ENCODE data around the gene GPRIN3. TPM values are rescaled to one million over a fixed set of nuclear protein-coding genes. Genes with fewer than 3 reads are reported as not detected.

Gene GPRIN3
- total and polyA plus RNA-seq, 2 of the 13 experiments (the other 11 are each of a cell fraction or from before 2014, with no cell fraction given): not detected

DNA sequence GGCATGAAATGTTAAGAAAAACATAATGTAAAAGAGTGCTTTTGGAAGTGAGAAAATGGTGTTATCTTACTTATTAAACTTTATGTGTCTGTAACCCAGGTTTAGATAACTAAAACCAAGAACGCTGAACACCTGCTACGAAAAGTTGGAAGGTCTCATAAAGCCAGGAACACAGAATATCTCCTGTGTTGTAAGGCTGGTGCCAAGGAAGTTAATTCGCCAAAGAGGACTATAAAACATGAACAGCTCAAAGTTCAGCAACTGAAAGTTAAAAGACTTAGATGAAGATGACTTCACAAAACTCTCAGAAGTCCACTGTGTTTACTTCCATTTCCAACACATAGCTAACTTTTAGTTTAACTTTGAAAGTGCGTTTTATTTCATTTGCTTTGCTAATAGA, 54.3 kb downstream of the GPRIN3 start:
- Histone ChIP-seq H3K4me3 (replicated peaks in 1 of 3; ENCODE audit: insufficient read depth in 1 of 3, low read depth in 2 of 3, low read length in 3 of 3) (no peak overlapping the region), H2AFZ (ENCODE audit: low read length) (no peak overlapping the region), H3K27ac (ENCODE audit: extremely low read length, insufficient read depth, low read length) (no peak overlapping the region), H3K4me2 (ENCODE audit: low read depth, low read length) (no peak overlapping the region), H3K36me3 (replicated peaks in 1 of 2; ENCODE audit: control insufficient read depth in 1 of 2, insufficient read depth in 2 of 2, low read length in 2 of 2) (no peaks in the 10 kb centered on the region), H3K4me1 (ENCODE audit: insufficient read depth, low read length) (no peaks in the 10 kb centered on the region), H4K20me1 (ENCODE audit: insufficient read depth, low read length) (no peaks in the 10 kb centered on the region), H3K9me3 (ENCODE audit: low read length) (no peaks in the 10 kb centered on the region), H3K79me2 (ENCODE audit: insufficient read depth, low read length) (no peaks in the 10 kb centered on the region), H3K27me3 (ENCODE audit: control insufficient read depth in 1 of 2, insufficient read depth in 2 of 2, low read length in 2 of 2) (peaks cover 0 to 8% of the 10 kb centered on the region in 2 experiments; a peak in 3 of 5 replicates), H3K9ac (ENCODE audit: insufficient read depth, low read depth, low read length) (no peak overlapping the region)
- intact Hi-C loops (cut with micrococcal nuclease; ENCODE audit: unreplicated experiment): loop anchor here (10.0 kb wide), 1 partner anchor 651 kb away; no protein-coding TSS in a partner anchor
- 0% methylated on average over 4 of the region's 4 CpGs for WGBS (ENCODE audit: low lambda C conversion rate)
- TF ChIP-seq ZBTB7A (CRISPR knock-in tag; IDR thresholded peaks at IDR 0.05): no peak
- no peak for TF ChIP-seq CENPBD1 (CRISPR knock-in tag; IDR thresholded peaks at IDR 0.05; ENCODE audit: borderline replicate concordance, low read depth)
- no peak for TF ChIP-seq NFKB2 (CRISPR knock-in tag; IDR thresholded peaks at IDR 0.05; ENCODE audit: borderline replicate concordance)
- no peak for TF ChIP-seq GPN1 (CRISPR knock-in tag; IDR thresholded peaks at IDR 0.05; ENCODE audit: borderline replicate concordance)
- no peak for TF ChIP-seq NFIC (IDR thresholded peaks at IDR 0.05; ENCODE audit: low read length)
- TF ChIP-seq ZNF670 (CRISPR knock-in tag; IDR thresholded peaks at IDR 0.05; ENCODE audit: borderline replicate concordance): no peak
- TF ChIP-seq TBP (CRISPR knock-in tag; IDR thresholded peaks at IDR 0.05): no peak
- TF ChIP-seq, protein P1, sequence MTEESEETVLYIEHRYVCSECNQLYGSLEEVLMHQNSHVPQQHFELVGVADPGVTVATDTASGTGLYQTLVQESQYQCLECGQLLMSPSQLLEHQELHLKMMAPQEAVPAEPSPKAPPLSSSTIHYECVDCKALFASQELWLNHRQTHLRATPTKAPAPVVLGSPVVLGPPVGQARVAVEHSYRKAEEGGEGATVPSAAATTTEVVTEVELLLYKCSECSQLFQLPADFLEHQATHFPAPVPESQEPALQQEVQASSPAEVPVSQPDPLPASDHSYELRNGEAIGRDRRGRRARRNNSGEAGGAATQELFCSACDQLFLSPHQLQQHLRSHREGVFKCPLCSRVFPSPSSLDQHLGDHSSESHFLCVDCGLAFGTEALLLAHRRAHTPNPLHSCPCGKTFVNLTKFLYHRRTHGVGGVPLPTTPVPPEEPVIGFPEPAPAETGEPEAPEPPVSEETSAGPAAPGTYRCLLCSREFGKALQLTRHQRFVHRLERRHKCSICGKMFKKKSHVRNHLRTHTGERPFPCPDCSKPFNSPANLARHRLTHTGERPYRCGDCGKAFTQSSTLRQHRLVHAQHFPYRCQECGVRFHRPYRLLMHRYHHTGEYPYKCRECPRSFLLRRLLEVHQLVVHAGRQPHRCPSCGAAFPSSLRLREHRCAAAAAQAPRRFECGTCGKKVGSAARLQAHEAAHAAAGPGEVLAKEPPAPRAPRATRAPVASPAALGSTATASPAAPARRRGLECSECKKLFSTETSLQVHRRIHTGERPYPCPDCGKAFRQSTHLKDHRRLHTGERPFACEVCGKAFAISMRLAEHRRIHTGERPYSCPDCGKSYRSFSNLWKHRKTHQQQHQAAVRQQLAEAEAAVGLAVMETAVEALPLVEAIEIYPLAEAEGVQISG (CRISPR knock-in tag; IDR thresholded peaks at IDR 0.05): no peak
- TF ChIP-seq ERF (CRISPR knock-in tag; IDR thresholded peaks at IDR 0.05): no peak
- TF ChIP-seq SMARCE1 (IDR thresholded peaks at IDR 0.05; ENCODE audit: borderline replicate concordance): no peak
- no peak for TF ChIP-seq THYN1 (CRISPR knock-in tag; IDR thresholded peaks at IDR 0.05; ENCODE audit: borderline replicate concordance, low read depth)
- no peak for TF ChIP-seq ARNT (IDR thresholded peaks at IDR 0.05)
- no peak for TF ChIP-seq ZNF800 (CRISPR knock-in tag; IDR thresholded peaks at IDR 0.05)
- no peak for TF ChIP-seq TGIF2 (CRISPR knock-in tag; IDR thresholded peaks at IDR 0.05)
- TF ChIP-seq EZH2 (conservative IDR thresholded peaks at IDR 0.05; ENCODE audit: low read depth, low read length): no peak
- TF ChIP-seq ZNF776 (CRISPR knock-in tag; IDR thresholded peaks at IDR 0.05): no peak
- TF ChIP-seq IRX3 (CRISPR knock-in tag; IDR thresholded peaks at IDR 0.05; ENCODE audit: borderline replicate concordance, low read depth): no peak
- no peak for TF ChIP-seq KDM4B (CRISPR knock-in tag; IDR thresholded peaks at IDR 0.05)
- FAIRE-seq (no peak), DNase-seq (ENCODE audit: low spot score) (no peak), ATAC-seq (no peak)
- in situ Hi-C loops (cut with HindIII; ENCODE audit: extremely low pct_ligation_motif_present, low pct_unique_long_range_greater_than_20kb): no loop called here
- BruUV-seq (replicated peaks): no TSS peak
- ChIA-PET POLR2A (no interaction called here), CTCF (ENCODE audit: low intra/inter-chr PET ratio, low total read pairs) (no interaction called here)

Data from HepG2 (cell line).